ENCODE data around the gene LRRC56. TPM values are rescaled to one million over a fixed set of nuclear protein-coding genes. Genes with fewer than 3 reads are reported as not detected.

Gene LRRC56
- total and polyA plus RNA-seq, 2 of the 13 experiments (the other 11 are each of a cell fraction or from before 2014, with no cell fraction given) = 0.11 to 0.29 TPM

- TF ChIP-seq PLSCR1 (CRISPR knock-in tag; IDR thresholded peaks at IDR 0.05; ENCODE audit: borderline replicate concordance) (no peak), ZSCAN22 (CRISPR knock-in tag; IDR thresholded peaks at IDR 0.05) (no peak), AKAP8 (CRISPR knock-in tag; IDR thresholded peaks at IDR 0.05) (no peak), SNAPC4 (CRISPR knock-in tag; IDR thresholded peaks at IDR 0.05) (0 out of 2 replicates have a peak, but pooled peaks have one; percentile 16), ZFAT (CRISPR knock-in tag; conservative IDR thresholded peaks at IDR 0.05) (no peak), ZBTB46 (CRISPR knock-in tag; IDR thresholded peaks at IDR 0.05; ENCODE audit: borderline replicate concordance) (no peak), NFE2L1 (CRISPR knock-in tag; IDR thresholded peaks at IDR 0.05; ENCODE audit: borderline replicate concordance) (no peak), REL (CRISPR knock-in tag; conservative IDR thresholded peaks at IDR 0.05) (no peak), HNF1A (IDR thresholded peaks at IDR 0.05; ENCODE audit: low read depth) (no peak), HNF1A (CRISPR knock-in tag; IDR thresholded peaks at IDR 0.05; ENCODE audit: borderline replicate concordance) (no peak), ELF4 (CRISPR knock-in tag; IDR thresholded peaks at IDR 0.05; ENCODE audit: borderline replicate concordance) (no peak), HOXA5 (CRISPR knock-in tag; IDR thresholded peaks at IDR 0.05) (no peak), TCF7L2 (IDR thresholded peaks at IDR 0.05; ENCODE audit: low read depth, low read length) (no peak), RORA (CRISPR knock-in tag; IDR thresholded peaks at IDR 0.05) (no peak), NFKB2 (CRISPR knock-in tag; IDR thresholded peaks at IDR 0.05; ENCODE audit: borderline replicate concordance) (no peak), KLF13 (CRISPR knock-in tag; IDR thresholded peaks at IDR 0.05) (no peak)
Observed at GRCh38 chr11:506995-507726, 30.2 kb upstream of the LRRC56 start, which contains the start of gene RNH1 (continued).
